H7 (cell line): ENCODE data around the gene CYBA. TPM values are rescaled to one million over a fixed set of nuclear protein-coding genes. Genes with fewer than 3 reads are reported as not detected.
"Not testable (repeated sequence)": the region's sequence is repeated elsewhere in the genome, so short reads cannot be mapped to it uniquely, and the experiment has no call there.

Source experiments
- DNase-seq: peaks from one replicate; pipeline ENCODE4 v3.0.0; 2012
- H3K27me3 ChIP-seq: 2 replicates; pipeline ENCODE4 v1.6.0; 2011; ENCODE audit warnings: mild to moderate bottlenecking, low read length; ENCODE audit not compliant: control insufficient read depth, insufficient read depth
- H3K36me3 ChIP-seq: replicated peaks from 2 replicates; pipeline ENCODE4 v1.5.1; 2011; ENCODE audit warnings: low read length; ENCODE audit not compliant: control insufficient read depth, insufficient read depth
- H3K4me3 ChIP-seq: 2 replicates; pipeline ENCODE4 v1.5.1; 2011; ENCODE audit warnings: low read depth, mild to moderate bottlenecking, control low read depth, low read length, moderate library complexity; ENCODE audit not compliant: insufficient read depth
- total RNA-seq: library from RNA; depleted of rRNA; stranded (reverse); fragments of >200 nt; shearing (Covaris generic); gene quantifications from 2 replicates; pipeline ENCODE4 v1.2.3, GENCODE V29; 2014

The CYBA gene
- total RNA-seq, 1 experiment from 2014 or later = 215 TPM

DNA sequence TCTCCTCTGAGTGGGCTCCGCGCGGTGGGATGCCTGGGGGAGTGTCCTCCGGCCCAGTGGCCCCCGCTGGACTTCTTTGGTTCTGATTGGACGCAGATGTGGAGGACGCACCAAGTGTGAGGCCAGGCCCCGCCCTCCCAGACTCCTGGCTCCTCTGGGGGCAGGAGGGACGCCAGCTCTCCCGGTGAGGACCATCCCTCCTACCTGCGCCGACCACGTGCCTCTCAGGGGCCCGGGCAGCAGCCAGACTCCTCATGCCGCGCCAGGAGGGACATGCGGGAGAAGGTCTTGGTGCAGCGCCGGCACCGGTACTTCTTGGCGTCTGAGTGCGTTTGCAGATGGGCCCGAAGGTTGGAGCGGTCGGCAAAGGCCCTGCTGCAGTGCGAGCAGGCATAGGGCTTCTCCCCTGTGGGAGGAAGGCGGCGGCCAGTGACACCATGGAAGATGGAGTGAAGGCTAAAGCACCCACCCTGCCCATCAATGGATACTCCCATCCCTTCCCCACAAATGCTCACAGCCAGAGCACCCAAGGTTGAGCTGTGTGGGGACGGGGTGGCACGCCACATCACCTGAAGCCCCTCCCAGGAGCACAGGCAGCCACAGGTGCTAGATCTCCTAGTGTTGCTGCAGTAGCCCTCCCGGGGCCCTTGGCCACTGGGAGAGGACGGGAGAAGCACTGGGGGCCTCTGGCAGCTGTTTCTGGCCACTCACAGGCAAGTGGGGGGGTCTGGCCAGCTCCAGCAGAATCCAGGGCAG lies 27.5 kb upstream of the CYBA start:
- Histone ChIP-seq H3K36me3 (peaks cover 1% of the 10 kb centered on the region; the same call in 1 of the 2 replicates), H3K27me3 (no peaks in the 10 kb centered on the region), H3K4me3 (no peak overlapping the region)
- peak; percentile 87 for DNase-seq

DNA sequence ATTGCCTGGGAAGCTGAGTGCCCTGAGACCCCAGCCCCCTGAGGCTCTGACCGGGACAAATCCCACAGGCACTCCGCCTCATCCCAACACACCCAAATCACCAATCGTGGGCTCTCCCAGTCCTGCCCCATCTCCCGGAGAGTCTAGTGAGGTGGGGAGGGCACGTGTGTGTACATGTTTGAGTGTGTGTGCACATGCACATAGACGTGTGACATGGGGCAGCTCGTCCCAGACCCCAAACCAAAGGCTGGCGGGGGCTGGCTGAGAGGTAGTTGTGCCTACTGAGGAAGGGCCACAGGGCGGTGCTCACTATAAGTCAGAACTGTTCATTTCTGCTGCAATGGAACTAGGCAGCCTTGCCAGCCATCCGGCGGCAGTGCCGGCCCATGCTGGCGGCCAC lies 26.9 kb upstream of the CYBA start:
- no peaks in the 10 kb centered on the region for H3K27me3 ChIP-seq
- H3K4me3 ChIP-seq = no peak overlapping the region
- H3K36me3 ChIP-seq = peaks cover 1% of the 10 kb centered on the region; the same call in 1 of the 2 replicates
- no peak for DNase-seq

DNA sequence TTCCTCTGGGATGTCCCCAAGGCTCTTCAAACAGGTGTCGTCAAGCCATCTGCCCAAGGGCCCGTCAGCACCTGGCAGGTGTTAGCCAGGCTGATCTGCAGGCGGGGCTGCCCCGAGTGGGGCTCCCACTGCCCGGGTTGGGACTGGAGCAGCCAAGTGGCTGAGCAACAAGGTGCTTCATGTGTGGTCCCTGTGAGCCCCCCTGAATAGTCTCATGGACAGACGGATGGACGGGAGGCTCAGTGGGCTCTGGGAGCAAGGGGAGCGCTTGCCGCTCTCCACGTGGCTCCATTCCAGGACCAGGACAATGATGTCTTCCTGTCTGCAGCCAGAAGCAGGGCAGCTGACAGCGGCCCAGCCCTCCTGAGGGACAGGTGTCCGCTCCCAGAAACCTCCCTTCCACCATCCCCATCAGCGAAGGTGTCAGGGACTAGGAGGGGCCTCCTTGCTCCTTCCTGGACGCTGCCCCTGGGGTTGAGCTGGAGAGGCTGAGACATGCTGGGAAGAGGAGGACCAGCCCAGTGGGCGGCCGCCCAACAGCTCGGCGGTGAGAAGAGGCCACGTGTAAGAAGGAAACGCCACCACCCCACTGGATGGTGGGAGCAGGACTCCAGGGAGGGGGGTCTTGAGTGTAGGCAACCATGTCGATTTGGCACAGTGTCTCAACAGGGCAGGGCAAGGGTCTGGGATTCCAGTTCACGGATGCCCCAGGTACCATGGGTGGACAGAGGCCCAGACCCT lies 25.8 kb upstream of the CYBA start:
- Histone ChIP-seq H3K4me3 (no peak overlapping the region), H3K36me3 (peaks cover 1% of the 10 kb centered on the region; the same call in 1 of the 2 replicates), H3K27me3 (no peaks in the 10 kb centered on the region)
- DNase-seq = no peak

DNA sequence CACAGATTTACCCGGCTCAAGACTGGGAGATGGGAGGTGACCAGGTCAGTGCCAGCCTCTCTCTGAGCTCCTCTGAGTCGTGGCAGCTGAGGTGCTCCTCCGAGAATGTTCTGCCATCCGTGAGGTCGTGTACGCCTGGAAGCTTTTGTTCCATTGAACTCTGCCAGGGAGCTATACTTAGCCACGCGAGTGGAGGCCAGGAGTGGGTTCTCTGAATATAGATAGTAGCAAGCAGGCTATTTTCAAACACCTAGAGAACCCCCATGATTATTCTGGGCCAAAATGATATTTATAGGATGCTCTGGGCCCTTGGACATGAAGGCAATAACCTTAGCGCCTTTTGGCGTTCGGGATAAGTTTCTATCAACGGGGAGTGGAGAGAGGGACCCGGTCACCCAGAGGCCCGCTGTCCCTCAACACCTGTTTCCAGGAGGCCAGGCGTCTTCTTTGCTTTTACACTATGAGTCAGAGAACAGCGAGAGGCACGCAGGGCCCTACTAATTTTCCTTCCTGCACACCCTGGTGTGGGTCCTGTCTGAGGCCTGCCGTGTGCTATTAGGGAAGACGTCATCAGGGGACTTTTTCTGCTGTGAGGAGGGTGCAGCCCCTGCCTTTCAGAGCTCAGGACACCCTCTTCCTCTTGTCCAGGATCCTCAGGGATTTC lies 23.0 kb upstream of the CYBA start:
- H3K27me3 ChIP-seq = no peaks in the 10 kb centered on the region
- H3K4me3 ChIP-seq = no peak overlapping the region
- peaks cover 1% of the 10 kb centered on the region; the same call in 1 of the 2 replicates for H3K36me3 ChIP-seq
- DNase-seq = no peak

GRCh38 chr16:88672776-88673175 lies 21.9 kb upstream of the CYBA start:
- DNase-seq = peak; percentile 95
- Histone ChIP-seq H3K27me3 (no peaks in the 10 kb centered on the region), H3K4me3 (no peak overlapping the region), H3K36me3 (peaks cover 1% of the 10 kb centered on the region; the same call in 1 of the 2 replicates)

DNA sequence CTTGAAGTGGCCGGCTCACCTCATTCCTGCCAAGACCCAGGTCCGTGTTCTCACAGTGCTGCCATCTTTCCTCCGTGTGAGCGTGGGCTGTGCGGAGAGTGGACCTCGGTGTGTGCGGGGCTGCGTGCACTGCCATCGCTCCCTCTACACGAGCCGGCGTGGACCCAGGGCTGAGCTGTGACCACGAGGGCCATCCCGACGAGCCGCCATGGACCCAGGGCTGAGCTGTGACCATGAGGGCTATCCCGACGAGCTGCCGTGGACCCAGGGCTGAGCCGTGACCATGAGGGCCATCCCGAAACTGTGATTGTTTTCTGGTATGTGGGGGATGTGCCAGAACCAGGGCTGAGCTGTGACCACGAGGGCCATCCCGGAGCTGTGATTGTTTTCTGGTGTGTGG lies 21.0 kb upstream of the CYBA start:
- H3K4me3 ChIP-seq = no peak overlapping the region
- no peak for DNase-seq
- H3K36me3 ChIP-seq = peaks cover 1% of the 10 kb centered on the region; the same call in 1 of the 2 replicates
- H3K27me3 ChIP-seq = no peaks in the 10 kb centered on the region

DNA sequence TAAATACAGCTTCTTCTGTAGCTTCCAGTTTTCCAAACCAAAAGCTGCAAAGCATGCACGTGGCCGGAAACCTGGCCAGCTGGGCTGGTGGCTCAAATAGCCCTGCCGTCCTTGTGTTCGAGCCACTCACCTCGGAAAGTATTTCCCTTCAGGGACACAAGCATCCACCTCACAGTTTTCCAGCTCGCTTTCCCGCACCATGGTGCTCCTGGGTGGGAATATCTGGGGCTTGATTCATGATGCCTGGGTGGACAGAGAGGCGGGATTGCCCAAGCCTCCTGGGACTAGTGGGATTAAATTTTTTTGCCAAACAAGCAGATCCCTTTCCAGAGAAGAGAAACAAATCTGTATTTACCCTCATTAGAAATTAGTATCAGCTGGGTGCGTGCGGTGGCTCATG lies 19.1 kb upstream of the CYBA start:
- Histone ChIP-seq H3K36me3 (peaks cover 1% of the 10 kb centered on the region; the same call in 1 of the 2 replicates), H3K27me3 (no peaks in the 10 kb centered on the region), H3K4me3 (no peak overlapping the region)
- DNase-seq = no peak

DNA sequence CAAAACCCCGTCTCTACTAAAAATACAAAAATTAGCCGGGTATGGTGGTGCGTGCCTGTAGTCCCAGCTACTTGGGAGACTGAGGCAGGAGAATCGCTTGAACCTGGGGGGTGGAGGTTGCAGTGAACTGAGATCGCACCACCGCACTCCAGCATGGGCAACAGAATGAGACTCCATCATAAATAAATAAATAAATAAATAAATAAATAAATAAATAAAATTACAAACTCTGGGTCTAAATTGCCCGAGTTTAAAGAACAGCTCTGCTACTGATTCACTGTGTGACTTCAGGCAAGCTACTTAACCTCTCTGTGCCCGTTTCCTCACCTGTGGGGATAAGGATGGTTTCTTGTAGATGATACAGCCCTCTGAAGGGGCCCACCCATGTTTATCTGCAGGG lies 18.6 kb upstream of the CYBA start:
- not testable (repeated sequence) for H3K36me3 ChIP-seq

DNA sequence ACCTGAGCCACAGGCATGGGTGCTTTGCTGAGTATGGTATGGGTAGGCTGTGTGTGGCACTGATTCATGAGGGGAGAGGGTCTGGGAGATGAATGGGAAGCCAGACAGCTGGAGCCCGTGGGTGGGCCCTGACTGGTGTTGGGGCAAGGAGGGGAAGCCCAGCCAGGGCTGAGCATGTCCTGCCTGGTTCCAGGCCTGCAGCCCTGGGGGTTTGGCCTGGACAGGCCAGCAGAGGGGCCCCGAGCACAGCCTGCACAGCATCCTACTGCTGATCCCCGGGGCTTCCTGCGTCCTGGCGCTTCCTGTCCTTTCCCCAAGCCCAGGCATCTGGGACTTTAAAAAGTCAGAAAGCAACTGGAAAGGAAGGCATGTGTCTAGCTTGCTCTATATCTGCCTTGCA lies 16.6 kb upstream of the CYBA start:
- Histone ChIP-seq H3K36me3 (no peaks in the 10 kb centered on the region), H3K27me3 (no peaks in the 10 kb centered on the region), H3K4me3 (no peak overlapping the region)
- no peak for DNase-seq

More for the DNA sequence above, 18.6 kb upstream of the CYBA start:
- H3K4me3 ChIP-seq, DNase-seq, H3K27me3 ChIP-seq: not testable (repeated sequence)

- DNase-seq = no peak
- Histone ChIP-seq H3K36me3 (no peaks in the 10 kb centered on the region), H3K4me3 (no peak overlapping the region), H3K27me3 (no peaks in the 10 kb centered on the region)
Observed at GRCh38 chr16:88665570-88665969, 14.7 kb upstream of the CYBA start.

GRCh38 chr16:88665148-88665547 lies 14.3 kb upstream of the CYBA start:
- H3K4me3 ChIP-seq = no peak overlapping the region
- no peaks in the 10 kb centered on the region for H3K27me3 ChIP-seq
- no peaks in the 10 kb centered on the region for H3K36me3 ChIP-seq
- DNase-seq = no peak

DNA sequence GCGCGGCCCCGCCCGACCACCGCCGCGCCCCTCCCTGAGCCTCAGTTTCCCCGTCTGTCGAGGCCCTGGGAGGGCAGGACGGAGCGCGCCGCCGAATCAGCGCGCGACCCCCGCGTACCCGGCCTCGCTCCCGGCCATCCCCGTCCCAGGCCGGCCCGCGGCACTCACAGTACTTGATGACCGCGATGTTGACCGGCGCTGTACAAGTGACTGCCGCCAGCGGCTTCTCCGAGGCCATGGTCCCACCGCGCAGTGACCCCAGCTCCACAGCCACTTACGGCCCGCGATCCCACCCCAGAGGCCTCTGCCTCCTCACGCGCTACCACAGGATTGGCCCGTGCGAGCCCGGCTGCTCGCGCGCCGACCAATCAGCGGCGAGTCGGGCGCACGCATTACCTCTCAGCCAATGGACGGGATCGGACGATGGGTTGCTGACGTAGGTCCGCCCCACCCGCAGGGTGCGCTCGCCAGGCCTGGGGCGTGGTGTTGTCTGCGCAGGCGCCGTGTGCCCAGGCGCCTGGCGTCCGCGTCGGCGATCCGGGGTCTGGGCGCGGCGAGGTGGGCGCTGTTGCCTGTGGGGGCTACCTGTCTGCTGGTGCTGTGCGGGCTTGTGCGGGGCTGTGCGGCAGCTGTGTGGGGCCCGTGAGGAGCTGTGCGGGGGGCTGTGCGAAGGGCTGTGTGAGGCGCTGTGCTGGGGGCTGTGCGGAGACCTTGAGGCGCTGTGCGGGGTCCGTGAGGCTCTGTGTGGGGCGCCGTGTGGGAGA lies 12.2 kb upstream of the CYBA start, which contains the start of gene MVD:
TSS of gene MVD (minus strand) at position 249 of the 764 bp plus-strand sequence. CDS start at position 238, 11 bp downstream.
- peak; percentile 100 for DNase-seq
- Histone ChIP-seq H3K27me3 (no peaks in the 10 kb centered on the region), H3K4me3 (peak within 1 kb of the TSS; percentile 93), H3K36me3 (no peaks in the 10 kb centered on the region)

GRCh38 chr16:88662222-88662842 lies 11.5 kb upstream of the CYBA start:
- peak; percentile 82 for DNase-seq

DNA sequence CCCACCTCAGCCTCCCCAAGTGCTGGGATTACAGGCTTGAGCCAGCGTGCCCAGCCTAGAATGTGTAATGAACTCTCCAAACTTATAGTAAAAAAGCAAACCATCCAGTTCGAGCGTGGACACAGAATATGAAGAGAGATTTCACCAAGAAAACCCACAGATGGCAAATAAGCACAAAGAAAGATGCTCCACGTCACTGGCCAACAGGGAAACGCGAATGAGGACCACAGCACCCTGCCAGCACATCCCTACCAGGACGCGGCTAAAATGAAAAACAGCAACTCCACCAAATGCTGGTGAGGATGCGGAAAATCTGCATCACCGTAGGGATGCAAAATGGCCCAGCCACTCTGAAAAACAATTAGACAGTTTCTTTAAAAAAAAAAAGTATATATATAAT lies 10.6 kb upstream of the CYBA start:
- no peak overlapping the region for H3K4me3 ChIP-seq
- no peaks in the 10 kb centered on the region for H3K36me3 ChIP-seq
- H3K27me3 ChIP-seq = no peaks in the 10 kb centered on the region
- DNase-seq = no peak

More at GRCh38 chr16:88662222-88662842, 11.5 kb upstream of the CYBA start:
- no peaks in the 10 kb centered on the region for H3K27me3 ChIP-seq
- peak overlapping the region; percentile 93 for H3K4me3 ChIP-seq
- no peaks in the 10 kb centered on the region for H3K36me3 ChIP-seq
